NB4 (cell line): ENCODE results near the gene TRIM29.

ENCODE experiments used
- DNase-seq: peaks from one replicate; pipeline ENCODE4 v3.0.0; 2010; ENCODE audit warnings: low read depth
- H3K4me3 ChIP-seq: one replicate; pipeline ENCODE4 v1.5.1; 2011; ENCODE audit warnings: mild to moderate bottlenecking, low read depth, low read length, moderate library complexity
- CTCF ChIP-seq: IDR thresholded peaks from one replicate; pipeline ENCODE4 v1.5.1; 2012; ENCODE audit warnings: low read depth, low read length
- MAX ChIP-seq: IDR thresholded peaks from 2 replicates; pipeline ENCODE4 v1.6.1; 2011; ENCODE audit warnings: low read depth, low read length
- MYC ChIP-seq: IDR thresholded peaks from 2 replicates; pipeline ENCODE4 v1.6.1; 2011; ENCODE audit warnings: low read depth, low read length
- POLR2A ChIP-seq: IDR thresholded peaks from 2 replicates; pipeline ENCODE4 v1.6.1; 2011; ENCODE audit warnings: mild to moderate bottlenecking; ENCODE audit not compliant: insufficient read length; ENCODE audit errors: extremely low read depth

TRIM29 gene

GRCh38 chr11:120131941-120132644 lies 5.8 kb downstream of the TRIM29 start:
- no peak overlapping the region for H3K4me3 ChIP-seq
- DNase-seq = no peak
- TF ChIP-seq MAX = no peak
- no peak for TF ChIP-seq CTCF
- no peak for TF ChIP-seq POLR2A
- TF ChIP-seq MYC = no peak

GRCh38 chr11:120130991-120131760 lies 6.7 kb downstream of the TRIM29 start:
- DNase-seq = no peak
- TF ChIP-seq MAX (no peak), MYC (no peak), POLR2A (no peak), CTCF (no peak)
- no peak overlapping the region for H3K4me3 ChIP-seq

- DNase-seq = no peak
- no peak overlapping the region for H3K4me3 ChIP-seq
- TF ChIP-seq CTCF (no peak), MYC (no peak), POLR2A (no peak), MAX (no peak)
Observed at GRCh38 chr11:120130176-120130980, 7.5 kb downstream of the TRIM29 start.

GRCh38 chr11:120129570-120129969 lies 8.3 kb downstream of the TRIM29 start:
- no peak for DNase-seq
- TF ChIP-seq CTCF (no peak), MYC (no peak), MAX (no peak), POLR2A (no peak)
- no peak overlapping the region for H3K4me3 ChIP-seq

GRCh38 chr11:120128392-120129119 lies 9.4 kb downstream of the TRIM29 start:
- TF ChIP-seq POLR2A = no peak
- no peak for TF ChIP-seq MAX
- TF ChIP-seq CTCF = no peak
- no peak for TF ChIP-seq MYC
- peak; percentile 41 for DNase-seq
- no peak overlapping the region for H3K4me3 ChIP-seq
